NCI-H2029 (cell line): ENCODE data around the gene DNAI1.
A peak's percentile ranks its signal among the peaks of the same experiment; 100 is the strongest.

Source experiments
- DNase-seq: peaks from one replicate; lab custom pipeline; 2025; lab: John Stamatoyannopoulos, UW

Gene DNAI1

DNA sequence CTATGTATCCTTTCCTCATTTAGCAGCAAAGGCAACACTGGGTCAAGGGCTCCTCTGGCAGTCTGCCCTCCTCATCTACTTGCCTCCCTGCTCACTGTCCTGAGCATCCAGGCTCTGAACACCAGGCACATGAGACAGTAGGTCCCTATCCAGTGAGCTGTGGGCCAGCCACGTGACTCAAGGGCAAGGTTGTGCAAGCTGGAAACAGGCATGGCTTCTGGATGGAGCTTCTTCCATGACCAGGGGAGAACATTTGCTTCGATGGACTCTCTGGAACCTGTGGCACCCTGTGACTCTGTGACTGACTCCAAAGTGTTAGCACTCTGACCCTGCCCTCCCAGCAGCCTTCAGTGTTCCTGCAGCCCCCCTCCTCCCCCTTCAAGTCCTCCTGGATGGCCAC lies 33.0 kb downstream of the DNAI1 start:
- no peak for DNase-seq

DNA sequence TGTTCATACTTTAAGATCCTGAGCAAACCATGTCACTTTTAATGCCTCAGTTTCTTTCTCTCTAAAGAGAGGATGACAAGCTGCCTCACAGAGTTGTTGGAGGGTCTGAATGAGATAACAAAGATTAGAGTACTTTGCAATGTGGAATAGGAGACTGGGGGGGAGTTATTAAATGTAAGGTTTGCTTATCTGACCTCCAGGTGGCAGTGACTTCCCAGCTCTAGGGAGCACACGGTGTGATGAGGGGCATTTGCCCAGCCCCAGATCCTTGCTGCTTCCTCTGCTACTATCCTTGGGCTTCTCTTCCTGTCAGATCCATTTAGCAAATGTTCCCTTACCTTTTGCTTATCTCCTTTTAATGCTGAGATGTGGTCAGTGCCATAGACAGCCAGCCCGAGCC lies 33.4 kb downstream of the DNAI1 start:
- no peak for DNase-seq

DNA sequence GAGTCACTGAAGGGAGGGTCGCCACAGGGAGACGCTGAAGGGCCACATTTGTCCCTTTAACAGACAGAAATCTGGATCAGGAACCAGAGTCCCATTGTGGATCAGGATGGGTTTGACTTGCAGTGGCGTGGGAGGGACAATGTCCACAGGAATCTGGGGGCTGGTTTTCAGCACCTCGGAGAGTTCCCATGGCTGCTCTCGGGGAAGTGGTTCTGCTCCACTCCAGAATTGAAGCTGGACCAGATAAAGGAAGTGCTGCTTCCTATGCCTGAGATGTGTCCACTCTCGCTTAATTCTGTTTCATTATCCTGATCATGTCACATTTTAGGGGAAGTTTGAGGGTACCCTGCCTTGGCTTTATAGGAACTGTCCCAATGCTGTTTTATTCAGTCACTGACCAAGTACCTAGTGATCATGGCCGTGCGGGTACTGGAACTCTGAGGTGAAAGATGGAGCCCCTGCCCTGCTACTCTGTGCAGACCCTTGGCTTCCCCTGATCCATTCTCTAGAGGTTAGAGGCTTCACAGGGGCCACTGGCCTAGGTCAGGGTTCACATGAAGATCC lies 35.4 kb downstream of the DNAI1 start:
- DNase-seq = no peak

DNA sequence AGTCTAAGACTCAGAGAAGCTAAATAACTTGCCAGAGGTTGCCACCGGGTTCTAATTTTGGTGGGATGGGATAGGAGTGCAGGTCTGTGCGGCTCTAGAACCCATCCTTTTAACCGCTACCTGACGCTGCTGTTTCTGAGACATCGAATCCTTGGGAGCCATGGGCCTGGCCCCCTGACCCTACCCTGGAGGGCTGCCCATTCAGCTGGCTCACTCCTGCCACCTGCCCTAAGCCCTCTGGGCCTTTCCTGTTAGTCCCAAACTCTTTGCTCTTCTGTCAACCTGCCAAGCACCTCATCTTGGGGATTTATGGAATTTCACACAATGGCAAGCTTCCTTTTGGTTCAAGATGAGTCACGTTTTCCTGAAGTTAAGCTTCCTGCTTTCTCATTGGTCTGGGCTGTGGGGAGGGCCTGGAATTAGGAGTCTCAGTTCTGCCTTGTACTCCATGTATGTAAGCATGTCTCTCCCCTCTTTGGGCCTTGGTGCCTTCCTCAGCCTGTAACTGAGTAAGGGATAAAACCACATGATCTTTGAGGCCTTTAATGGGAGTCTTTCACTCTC lies 37.6 kb downstream of the DNAI1 start:
- no peak for DNase-seq

DNA sequence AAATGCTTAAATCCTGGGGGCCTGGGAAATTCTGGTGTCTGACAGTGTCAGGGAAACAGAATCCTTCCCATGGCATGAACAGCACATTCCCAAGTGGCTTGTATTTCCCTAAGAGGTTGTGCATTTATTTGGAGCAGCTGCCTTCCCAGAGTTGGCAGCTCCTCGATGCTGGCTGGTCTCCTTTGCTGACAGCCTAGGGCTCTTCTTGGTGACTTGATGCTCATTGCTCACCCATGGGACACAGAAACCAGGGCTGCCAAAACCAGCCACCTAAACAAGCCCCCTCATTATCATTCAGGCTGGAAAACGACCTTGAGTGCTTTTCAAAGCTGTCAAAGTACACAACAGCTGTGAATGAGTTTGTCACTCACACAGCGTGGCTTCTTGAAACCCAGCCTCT lies 39.9 kb downstream of the DNAI1 start:
- no peak for DNase-seq

DNA sequence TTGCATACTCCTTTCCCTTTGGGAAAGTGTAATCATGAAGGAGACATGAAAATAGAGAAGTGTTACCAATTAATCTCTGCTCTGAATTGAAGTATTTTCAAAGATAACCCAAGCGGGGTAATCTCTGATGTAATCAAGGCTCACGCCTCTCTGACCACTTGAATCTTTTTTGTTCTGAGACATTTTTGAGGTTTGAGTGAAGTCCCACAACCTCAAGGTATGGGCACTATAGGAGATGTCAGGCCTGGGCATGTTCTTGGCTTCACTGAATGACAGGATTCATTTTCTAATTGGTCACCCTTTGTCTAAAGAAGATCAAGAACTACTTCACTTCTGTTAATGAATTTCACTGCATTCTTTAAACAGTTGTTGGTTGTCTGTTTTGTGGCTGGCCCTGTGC lies 40.5 kb downstream of the DNAI1 start:
- no peak for DNase-seq

DNA sequence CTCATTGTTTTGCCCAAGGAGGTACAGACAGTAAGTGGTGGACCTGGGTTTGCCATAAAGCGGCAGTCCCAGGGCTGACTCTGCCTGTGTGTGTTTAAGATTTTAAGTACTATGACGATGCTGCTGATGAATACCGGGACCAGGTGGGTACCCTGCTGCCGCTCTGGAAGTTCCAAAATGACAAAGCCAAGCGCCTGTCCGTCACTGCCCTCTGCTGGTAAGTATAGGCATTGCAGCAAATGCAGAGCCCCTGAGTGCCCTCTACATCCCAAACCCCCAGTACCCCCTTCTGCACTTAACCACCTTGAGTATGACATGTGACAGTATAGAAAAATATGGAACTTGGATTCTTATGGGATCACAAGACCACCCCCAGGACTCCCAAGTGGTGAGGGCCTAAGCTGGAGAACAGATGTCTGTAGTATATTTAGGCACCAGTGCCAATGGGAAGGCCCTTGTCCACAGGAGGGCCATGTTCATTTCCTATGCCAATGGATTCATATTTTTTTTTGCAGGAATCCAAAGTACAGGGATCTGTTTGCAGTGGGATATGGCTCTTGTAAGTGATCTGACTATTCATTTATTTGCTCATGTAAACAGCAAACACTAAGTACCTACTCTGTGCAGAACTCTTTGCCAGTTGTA lies 42.1 kb downstream of the DNAI1 start:
- DNase-seq = peak; percentile 35

DNA sequence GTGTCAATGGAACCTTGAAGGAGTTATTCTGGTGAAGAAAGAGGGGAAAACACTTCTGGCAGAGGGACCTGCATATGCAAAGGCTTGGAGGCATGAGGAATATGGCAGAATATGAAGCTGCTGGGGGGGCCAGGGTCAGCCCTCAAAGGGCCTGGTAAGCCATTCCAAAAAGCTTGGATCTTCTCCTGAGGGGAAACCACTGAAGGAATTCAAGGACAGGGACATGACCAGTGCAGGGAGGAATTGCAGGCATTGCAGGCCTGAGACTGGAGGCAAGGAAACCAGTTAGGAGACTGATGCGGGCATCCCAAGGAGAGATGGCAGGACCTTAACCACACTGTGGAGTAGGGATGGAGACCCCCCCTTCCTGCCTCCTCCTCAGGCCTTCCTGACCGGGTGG lies 42.8 kb downstream of the DNAI1 start:
- DNase-seq = no peak

DNA sequence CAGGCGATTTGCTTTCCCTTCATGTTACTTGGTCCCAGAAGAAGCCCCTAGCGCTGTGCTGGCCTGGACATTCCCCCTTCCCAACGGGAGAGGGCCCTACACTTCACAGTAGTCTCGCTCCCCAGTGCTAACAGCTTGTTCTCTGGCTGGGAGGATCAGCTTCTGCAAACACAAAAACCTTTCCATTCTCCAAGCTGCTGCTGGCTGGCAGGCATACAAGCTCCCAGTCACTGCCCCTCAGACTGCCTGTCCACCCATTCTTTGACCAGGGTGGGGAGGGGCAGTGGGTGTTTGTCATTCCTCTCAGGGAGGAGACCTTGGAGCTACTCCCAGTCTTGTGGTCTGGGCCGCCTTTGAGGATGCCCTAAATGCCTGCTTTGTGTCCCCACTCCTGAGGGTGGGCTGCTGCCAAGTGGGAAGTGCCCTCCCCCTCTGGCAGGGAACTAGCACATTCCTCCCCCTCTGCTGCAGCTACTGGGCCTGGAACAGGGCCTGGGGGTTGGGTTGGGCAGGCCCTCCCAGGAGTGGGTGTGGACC lies 43.4 kb downstream of the DNAI1 start:
- peak; percentile 89 for DNase-seq

DNA sequence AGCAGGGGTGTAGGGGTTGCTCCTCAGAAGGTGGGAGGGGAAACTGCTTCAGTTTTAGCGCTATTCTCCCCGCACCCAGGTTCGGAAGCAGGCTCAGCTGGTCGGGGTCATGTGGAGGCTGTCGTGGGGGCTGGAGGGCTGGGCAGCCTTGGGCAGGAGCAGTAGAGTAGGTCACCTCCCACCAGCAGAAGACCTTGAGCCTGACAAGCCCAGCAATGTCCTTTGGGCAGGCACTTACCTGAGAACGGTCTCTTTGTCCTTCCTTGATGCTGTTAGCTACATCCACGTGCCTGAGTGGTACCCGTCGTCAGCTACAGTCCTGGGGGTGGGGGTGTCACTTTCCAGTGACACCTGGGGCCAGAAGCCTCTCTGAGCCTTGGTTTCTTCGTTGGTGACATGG lies 43.9 kb downstream of the DNAI1 start:
- DNase-seq = no peak

DNA sequence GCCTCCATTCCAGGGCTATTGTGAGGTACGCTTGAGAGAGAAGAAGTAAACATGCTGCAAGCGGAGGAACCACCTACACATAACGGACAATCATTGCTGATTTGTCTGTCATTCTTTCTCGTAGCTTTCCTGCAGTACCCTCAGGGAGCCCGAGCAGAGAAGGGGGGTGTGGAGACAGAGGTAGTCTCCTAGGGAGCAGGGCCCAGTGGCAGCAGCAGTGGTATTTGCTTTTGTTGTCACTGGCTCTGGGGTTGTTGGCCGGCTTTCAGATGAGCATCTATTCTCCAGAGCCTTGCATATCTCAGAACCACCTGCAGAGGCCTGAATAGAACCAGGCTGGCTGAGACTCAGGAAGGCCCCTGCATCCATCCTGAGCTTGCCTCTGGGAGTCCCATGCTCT lies 44.3 kb downstream of the DNAI1 start:
- peak; percentile 35 for DNase-seq

DNA sequence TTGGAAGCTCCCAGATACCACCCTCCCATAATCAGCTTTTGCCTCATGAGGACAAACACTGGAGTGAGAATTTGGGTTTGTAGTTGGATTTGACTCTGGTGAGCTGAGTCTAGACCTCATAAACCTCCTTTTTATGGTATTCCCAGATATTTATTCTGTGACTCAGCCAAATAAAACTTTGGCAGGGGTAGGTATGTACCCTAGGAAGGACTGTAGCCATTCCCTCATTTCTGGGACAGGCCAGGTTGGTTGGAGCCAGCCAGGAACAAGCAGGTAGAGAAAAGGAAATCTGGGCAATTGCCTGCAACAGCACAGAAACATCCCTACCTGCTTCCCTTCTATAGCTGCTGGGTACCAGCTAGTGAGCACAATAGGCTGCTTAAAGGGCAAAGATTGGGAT lies 44.8 kb downstream of the DNAI1 start:
- DNase-seq = no peak

DNA sequence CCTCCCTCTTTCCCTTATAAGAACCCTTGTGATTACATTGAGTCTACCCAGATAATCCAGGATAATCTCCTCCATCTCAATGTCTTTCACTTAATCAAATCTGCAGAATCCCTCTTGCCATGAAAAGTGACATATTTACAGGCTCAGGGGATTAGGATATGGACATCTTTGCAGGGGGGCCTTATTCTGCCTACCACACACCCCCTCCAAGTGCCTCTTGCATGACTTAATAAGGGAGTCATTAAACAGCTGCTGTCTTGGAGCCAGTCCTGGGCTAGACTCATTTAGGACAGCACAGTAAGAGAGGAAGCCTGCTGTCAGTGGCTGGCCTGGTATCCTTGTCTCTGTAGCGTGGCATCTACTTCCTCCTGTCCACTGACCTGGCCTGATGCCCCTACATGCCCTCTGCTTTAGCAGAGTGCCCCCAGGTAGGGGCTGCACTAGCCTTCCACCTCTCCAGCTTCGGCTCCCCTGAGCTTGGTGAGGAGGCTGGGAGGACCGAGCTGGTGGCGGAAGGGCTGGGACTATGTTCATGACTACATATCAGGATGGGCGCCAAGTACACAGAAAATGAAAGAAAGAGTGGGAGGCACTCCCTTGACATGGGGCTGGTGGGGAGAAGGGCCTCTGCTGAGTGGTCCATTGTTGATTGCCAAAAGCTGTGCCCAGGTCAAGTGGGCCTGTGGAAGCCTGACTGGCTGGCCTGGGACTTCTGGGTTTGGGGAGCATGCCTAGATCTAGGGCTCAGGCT lies 46.9 kb downstream of the DNAI1 start:
- DNase-seq = no peak

DNA sequence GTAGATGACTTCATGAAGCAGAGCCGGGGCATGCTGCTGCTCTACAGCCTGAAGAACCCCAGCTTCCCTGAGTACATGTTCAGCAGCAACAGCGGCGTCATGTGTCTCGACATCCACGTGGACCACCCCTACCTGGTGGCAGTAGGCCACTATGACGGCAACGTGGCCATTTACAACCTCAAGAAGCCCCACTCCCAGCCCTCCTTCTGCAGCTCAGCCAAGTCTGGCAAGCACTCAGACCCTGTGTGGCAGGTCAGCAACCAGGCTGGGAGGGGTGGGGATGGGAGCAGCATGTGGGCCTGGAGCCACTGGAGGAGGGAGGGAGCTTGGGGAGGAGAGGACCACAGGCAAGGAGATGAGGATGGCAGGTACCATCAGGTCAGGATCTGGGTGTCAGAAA lies 48.0 kb downstream of the DNAI1 start:
- no peak for DNase-seq

DNA sequence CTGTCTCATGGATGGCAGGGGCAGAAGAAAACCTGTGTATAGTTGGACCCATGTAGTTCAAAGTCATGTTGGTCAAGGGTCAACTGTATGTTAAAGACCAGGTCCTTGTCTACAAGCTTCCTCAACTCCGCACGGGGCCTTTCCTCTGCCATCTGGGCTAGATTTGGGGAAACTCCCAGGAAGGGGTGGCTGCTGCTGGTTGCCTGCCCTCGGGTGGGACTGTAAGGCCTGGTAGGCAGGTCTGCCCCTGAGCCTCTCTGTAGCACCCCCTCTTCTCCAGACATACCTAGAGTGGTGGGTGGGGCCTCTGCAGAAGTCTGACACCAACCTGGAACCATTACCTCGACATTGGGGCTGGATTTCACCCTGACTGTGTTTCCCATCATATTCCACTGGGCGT lies 49.0 kb downstream of the DNAI1 start:
- DNase-seq = no peak

DNA sequence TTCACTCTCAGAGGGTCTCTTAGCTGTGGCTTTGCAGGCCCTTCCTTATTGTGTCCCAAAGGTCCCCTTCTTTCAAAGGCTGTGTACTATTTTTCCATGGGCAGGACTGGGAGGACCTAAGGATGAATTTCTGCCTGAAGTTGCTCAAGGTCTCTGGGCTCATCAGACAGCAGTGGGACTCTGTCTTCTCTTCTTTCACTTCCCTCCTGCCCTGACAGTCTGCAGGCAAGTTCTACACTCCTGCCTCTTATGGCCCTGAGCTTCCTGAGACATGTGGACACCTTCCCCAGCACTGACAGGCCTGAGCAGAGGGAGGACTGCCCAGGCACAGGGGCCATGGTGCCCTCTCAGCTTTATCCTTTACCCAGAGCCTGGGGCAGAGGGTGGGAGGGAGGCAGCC lies 49.4 kb downstream of the DNAI1 start:
- DNase-seq = no peak

DNA sequence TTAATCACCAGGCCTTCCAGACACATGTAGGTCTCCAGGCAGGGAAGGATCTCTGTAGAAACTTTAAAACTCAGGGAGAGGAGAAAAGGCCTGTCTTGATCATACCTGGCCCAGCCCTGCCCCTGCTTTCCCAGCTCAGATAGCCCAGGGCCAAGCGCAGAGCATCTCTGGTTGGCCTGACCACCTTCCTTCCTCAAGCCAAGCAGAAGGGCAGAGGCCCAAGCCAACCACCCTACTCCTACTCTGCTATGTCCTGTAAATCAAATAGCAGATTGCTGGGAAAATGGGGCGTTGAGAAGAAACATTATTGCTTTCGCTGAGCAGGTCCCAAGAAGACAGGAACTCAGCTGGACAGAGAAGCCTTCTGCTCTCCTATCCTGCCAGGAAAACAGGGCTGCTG lies 49.9 kb downstream of the DNAI1 start:
- DNase-seq = no peak

DNA sequence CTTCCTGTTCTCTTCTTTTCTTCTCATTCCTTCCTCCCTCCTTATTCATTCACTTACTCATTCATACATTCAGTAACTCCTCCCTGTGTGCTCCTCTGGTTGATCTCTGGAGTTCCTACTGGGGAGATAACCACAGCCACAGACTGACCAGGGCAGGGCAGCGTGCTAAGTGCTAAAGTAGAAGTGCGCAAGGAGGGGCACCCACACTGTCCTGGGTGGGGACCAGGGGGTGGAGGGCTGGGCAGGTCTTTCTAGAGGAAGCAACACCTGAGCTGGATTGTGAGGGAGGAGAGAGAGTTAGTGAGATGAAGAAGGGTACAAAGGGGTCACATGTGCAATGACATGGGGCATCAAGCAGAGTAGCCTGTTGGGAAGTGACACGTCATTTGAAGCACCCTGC lies 50.3 kb downstream of the DNAI1 start:
- no peak for DNase-seq

DNA sequence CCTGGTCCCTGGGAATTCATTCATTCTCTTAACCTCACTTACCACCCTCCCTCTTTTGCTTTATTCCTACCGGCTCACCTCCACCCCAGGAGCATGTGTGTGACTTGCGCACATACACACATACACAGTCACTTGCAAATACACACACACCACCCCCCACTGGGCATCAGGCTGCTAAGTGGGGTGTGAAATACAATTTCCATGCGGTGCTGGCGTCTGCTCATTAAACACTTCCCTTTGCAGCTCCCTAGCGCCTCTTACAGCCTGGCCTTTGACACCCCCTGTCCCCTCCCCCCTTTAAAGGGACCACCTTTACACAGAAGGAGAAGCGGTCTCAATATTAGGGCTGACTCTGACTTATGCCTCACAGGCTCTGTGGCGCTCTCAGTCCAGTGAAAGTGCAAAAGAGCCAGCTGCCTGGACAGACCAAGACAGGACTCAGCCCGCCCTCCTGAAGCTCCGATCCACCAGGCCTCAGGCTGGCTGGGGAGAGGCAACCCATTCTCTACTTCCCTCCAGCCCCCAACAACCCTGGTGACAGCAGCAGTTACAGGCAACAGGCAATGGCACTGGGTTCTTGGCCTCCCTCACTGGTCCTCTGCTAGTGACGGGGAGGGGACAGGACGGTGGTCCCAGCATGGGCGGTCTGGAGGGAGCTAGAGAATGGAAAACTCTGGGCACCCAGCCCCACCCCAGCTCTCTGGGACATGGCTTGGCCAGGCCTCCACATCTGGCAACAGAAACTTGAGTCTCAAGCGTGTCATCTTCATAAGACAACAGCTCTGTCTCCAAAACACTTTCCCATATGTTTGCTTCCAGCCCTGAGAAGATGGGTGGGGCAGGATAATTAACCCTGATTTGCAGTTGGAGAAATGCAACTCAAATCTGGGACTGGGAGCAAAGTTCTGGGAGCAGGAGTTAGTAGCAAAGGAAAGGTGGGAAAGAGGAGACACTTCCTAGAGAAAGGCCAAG lies 52.2 kb downstream of the DNAI1 start:
- no peak for DNase-seq

DNA sequence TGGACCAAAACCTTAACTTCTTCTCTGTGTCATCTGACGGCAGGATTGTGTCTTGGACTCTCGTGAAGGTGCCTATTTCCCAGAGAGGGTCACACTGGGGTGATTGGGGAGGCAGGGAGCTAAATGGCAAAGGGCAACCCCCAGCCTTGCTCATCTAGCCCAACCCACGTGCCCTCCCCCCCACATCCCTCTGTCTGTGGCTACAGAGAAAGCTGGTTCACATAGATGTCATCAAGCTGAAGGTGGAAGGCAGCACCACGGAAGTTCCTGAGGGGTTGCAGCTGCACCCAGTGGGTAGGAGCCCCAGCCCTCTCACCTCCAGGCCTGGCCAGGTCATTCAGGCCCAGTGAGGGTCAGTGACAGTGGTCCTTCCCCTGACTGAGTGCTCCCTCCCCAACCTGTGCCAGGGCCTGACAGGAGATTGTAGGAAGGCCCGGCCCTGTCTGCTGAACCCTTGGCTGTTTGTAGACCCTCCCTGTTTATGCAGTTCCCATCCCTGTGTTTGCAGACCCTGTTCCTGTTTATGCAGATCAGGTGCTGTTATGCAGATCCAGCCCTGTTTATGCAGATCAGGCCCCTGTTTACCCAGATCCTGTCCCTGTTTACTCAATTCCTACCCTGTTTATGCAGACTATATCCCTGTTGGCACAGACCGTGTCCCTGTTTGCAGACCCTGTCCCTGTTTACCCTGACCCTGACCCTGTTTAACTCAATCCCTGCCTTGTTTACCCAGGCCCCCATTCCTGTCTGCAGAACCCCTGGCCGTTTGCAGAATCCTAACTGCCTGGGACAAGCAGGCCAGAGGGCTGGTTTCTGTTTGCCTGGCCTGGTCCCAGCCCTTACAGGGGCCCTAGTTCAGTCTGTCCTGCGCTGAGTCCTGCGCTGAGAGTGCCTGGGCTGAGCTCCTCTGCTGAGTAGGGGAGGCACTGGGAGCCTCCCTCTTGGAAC lies 53.8 kb downstream of the DNAI1 start:
- no peak for DNase-seq
